Left ventricle myocardium superior (tissue), 1 donor: Measurements from ENCODE around the gene MED27. TPM values are rescaled to one million over a fixed set of nuclear protein-coding genes. Genes with fewer than 3 reads are reported as not detected.
A peak's percentile ranks its signal among the peaks of the same experiment; 100 is the strongest.

Experiments used
- ATAC-seq: fragments of 200-7000 bp; cut with Tn5 transposase; one replicate; pipeline ENCODE4 v1.9.1; 2020; ENCODE audit warnings: mild to moderate bottlenecking, moderate library complexity
- DNase-seq: peaks from one replicate; pipeline ENCODE4 v3.0.0-alpha.2; 2020
- intact Hi-C: fragments of 100-400 bp; cut with micrococcal nuclease; formaldehyde crosslinking; loops from one replicate; pipeline ENCODE4 v1.11.0; 2022
- total RNA-seq: library from RNA; stranded (reverse); fragmentation: NEBNext Ultra II Directional; extraction: Animal tissue kit (Norgen Biotek cat#: 25700); gene quantifications from one replicate; pipeline ENCODE4 v1.2.1, GENCODE V29; 2021
- donor health status: DM: no; HTN: yes; CAD: no; lungs with severe emphysema.

The MED27 gene
- total RNA-seq, 1 donor from 2014 or later = 13.5 TPM

GRCh38 chr9:131836021-131836420 is 243.6 kb downstream of the MED27 start:
- DNase-seq (no peak), ATAC-seq (no peak)
- intact Hi-C loops = no loop called here

GRCh38 chr9:131835151-131835910 is 244.3 kb downstream of the MED27 start:
- intact Hi-C loops = no loop called here
- no peak for DNase-seq
- ATAC-seq = peak; percentile 22

- intact Hi-C loops = no loop called here
- DNase-seq = no peak
- no peak for ATAC-seq
These were observed 244.9 kb downstream of the MED27 start for GRCh38 chr9:131834721-131835120.

GRCh38 chr9:131833906-131834305 is 245.8 kb downstream of the MED27 start:
- intact Hi-C loops = no loop called here
- ATAC-seq (no peak), DNase-seq (no peak)

- no peak for DNase-seq
- ATAC-seq = no peak
- intact Hi-C loops = no loop called here
These were observed 246.6 kb downstream of the MED27 start for GRCh38 chr9:131833083-131833482.

GRCh38 chr9:131831380-131832165 is 248.1 kb downstream of the MED27 start:
- intact Hi-C loops = no loop called here
- no peak for ATAC-seq
- no peak for DNase-seq

GRCh38 chr9:131827821-131828369 is 251.8 kb downstream of the MED27 start:
- ATAC-seq (no peak), DNase-seq (no peak)
- intact Hi-C loops = no loop called here

GRCh38 chr9:131826966-131827525 is 252.6 kb downstream of the MED27 start:
- DNase-seq = no peak
- intact Hi-C loops = no loop called here
- ATAC-seq = no peak

GRCh38 chr9:131826053-131826452 is 253.6 kb downstream of the MED27 start:
- intact Hi-C loops = no loop called here
- no peak for ATAC-seq
- no peak for DNase-seq

- DNase-seq (no peak), ATAC-seq (no peak)
- intact Hi-C loops = no loop called here
These were observed 254.6 kb downstream of the MED27 start for GRCh38 chr9:131824953-131825495.

- intact Hi-C loops = no loop called here
- no peak for DNase-seq
- ATAC-seq = no peak
These were observed 255.5 kb downstream of the MED27 start for GRCh38 chr9:131824155-131824594.

- DNase-seq (no peak), ATAC-seq (no peak)
- intact Hi-C loops = no loop called here
These were observed 255.9 kb downstream of the MED27 start for GRCh38 chr9:131823701-131824146.

- intact Hi-C loops = no loop called here
- ATAC-seq (no peak), DNase-seq (no peak)
These were observed 261.6 kb downstream of the MED27 start for GRCh38 chr9:131818089-131818488.

- intact Hi-C loops = no loop called here
- DNase-seq (no peak), ATAC-seq (no peak)
These were observed 262.0 kb downstream of the MED27 start for GRCh38 chr9:131817627-131818026.

GRCh38 chr9:131817073-131817472 is 262.6 kb downstream of the MED27 start:
- DNase-seq = no peak

GRCh38 chr9:131815970-131816873 is 263.4 kb downstream of the MED27 start:
- ATAC-seq (no peak), DNase-seq (no peak)
- intact Hi-C loops = no loop called here

More at GRCh38 chr9:131817073-131817472, 262.6 kb downstream of the MED27 start:
- intact Hi-C loops = no loop called here
- ATAC-seq = no peak

- intact Hi-C loops = no loop called here
- DNase-seq (no peak), ATAC-seq (no peak)
These were observed 265.0 kb downstream of the MED27 start for GRCh38 chr9:131814707-131815106.

- intact Hi-C loops = no loop called here
- DNase-seq = no peak
- no peak for ATAC-seq
These were observed 266.6 kb downstream of the MED27 start for GRCh38 chr9:131813116-131813515.
